ENCODE results near the gene SLF2.

DNA sequence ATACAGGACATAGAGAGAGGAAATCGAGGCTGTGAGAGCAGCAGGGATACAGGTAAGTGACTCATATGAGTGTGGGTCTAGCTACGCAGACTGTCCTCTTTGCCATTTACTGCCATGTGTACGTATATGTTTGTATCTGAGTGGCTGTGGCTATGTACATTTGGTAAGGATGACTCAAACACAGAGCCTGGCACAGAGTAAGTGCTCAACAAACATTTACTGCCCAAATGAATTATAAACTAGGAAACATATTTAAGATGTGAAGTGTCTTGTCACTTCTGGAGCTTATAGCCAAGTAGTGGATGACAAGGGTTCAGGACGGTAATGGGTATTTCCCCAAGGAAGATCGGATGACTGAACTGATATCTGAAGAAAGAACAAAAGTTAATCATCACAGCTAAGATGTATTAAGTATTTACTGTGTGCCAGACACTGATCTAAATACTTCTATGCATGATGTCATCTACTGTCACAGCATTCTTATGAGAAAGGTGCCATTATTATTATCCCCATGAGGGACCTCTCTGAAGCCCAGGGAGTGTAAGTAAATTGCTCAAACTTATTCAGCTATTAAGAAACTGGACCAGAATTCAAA, 68.5 kb downstream of the SLF2 start:
- TF ChIP-seq CTCF (IDR thresholded peaks at IDR 0.05) (no peak), POLR2AphosphoS5 (IDR thresholded peaks at IDR 0.05) (no peak), EP300 (IDR thresholded peaks at IDR 0.05) (no peak)

Measured in stomach (tissue), 4 donors.